ENCODE measurements around the gene PADI3. TPM values are rescaled to one million over a fixed set of nuclear protein-coding genes. Genes with fewer than 3 reads are reported as not detected.
"Not testable (repeated sequence)": the region's sequence is repeated elsewhere in the genome, so short reads cannot be mapped to it uniquely, and the experiment has no call there.

Gene PADI3
- total RNA-seq, 1 experiment from 2014 or later: 3.6 TPM

DNA sequence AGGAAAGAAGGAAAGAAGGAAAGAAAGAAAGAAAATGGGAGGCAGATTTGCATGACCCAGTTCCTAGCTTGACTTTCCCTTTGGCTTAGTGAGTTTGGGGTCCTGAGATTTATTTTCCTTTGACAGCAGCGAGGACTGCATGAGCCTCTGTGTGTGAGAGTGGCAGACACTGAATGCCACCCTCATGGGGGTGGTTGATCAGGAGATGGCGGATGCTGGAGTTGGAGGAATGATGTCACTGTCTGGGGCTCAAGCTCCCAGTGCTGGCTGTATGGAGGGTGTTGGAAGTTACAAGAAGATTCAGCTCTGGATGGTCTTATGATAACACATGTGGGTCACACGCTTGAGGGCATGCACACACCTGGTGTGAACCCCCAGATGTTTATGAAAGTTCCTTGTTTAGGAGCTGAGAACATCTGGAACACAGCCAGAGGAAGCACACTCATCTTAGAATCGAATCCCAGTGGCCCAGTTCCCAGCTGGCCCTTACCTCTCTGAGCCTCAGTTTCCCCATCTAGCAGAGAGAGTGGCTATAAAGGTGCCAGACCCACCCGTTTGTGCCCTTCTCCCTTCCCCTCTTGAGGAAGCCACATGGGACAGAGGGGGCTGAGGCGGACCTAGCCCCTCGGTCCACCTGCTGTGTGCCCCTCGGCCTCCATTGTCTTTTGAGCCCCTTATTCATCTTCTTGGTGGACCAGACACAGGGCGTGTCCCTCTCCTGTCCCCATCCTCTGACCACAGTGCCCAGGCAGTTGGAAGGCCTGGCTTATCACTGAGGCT is 64.8 kb downstream of the PADI3 start:
- no peak overlapping the region for H3K27ac ChIP-seq
- H3K4me3 ChIP-seq: no peak overlapping the region
- H3K27me3 ChIP-seq (replicated peaks): peaks cover 7% of the 10 kb centered on the region; the same call in 1 of the 2 replicates
- no peaks in the 10 kb centered on the region for H3K36me3 ChIP-seq
- no peak for DNase-seq (ENCODE audit: low read depth in 1 of 2, low spot score in 2 of 2)
- no peaks in the 10 kb centered on the region for H3K9me3 ChIP-seq (replicated peaks)
- no peaks in the 10 kb centered on the region for H3K4me1 ChIP-seq (replicated peaks)

GRCh38 chr1:17314491-17314971 is 65.6 kb downstream of the PADI3 start:
- H3K27ac ChIP-seq: no peak overlapping the region
- H3K9me3 ChIP-seq (replicated peaks): no peaks in the 10 kb centered on the region
- no peaks in the 10 kb centered on the region for H3K4me1 ChIP-seq (replicated peaks)
- no peak overlapping the region for H3K4me3 ChIP-seq
- H3K27me3 ChIP-seq (replicated peaks): peaks cover 3% of the 10 kb centered on the region; the same call in 1 of the 2 replicates
- no peak for DNase-seq (ENCODE audit: low read depth in 1 of 2, low spot score in 2 of 2)
- H3K36me3 ChIP-seq: no peaks in the 10 kb centered on the region

DNA sequence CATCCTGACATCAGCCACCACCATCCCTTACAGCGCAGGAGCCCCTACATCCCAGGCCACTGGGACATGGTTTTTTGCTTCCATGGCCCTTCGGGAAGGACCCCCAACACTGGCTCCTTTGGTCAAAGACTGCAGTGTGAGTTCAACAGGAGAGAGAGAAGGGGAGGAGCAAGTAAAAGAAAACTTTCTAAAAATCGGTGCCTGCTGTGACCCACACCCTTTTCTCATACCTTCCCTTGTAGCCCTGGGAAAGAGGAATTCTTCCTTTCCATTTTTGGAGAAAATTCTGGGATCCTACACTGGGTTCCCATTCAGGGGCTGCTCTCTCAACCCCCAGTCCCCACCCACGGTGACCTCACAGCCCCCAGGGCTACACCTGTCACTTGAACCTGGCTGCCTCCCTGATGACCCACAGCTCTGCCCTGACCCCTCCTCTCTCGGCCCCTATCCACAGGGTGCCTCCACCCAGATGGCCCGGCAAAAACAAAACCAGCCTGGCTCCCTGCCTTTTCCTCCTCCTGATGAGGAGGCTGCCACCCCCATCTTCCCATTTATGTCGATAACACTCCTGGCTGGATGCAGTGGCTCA is 66.7 kb downstream of the PADI3 start:
- no peak overlapping the region for H3K27ac ChIP-seq
- no peak overlapping the region for H3K4me3 ChIP-seq
- H3K4me1 ChIP-seq (replicated peaks): no peaks in the 10 kb centered on the region
- H3K27me3 ChIP-seq (replicated peaks): peaks cover 10% of the 10 kb centered on the region; the same call in 1 of the 2 replicates
- H3K36me3 ChIP-seq: no peaks in the 10 kb centered on the region
- peaks cover 6% of the 10 kb centered on the region; the same call in 1 of the 2 replicates for H3K9me3 ChIP-seq (replicated peaks)
- no peak for DNase-seq (ENCODE audit: low read depth in 1 of 2, low spot score in 2 of 2)

DNA sequence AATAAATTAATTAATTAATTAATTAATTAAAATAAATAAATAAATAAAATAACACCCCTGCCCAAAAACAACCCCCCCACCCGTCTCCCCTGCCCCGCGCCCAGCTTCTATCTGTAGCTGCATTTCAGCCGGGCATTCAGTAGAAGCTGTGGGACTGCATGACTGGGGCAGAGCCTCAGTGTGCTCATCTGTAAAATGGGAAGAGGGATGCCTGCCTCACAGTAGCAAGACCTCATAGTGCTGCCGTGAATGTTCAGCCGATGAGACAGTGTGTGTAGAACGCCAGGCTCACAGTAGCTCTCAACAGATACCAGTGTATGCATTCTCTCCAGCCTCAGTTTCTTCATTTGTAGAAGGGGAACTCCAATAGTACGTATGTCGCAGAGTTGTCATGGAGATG is 67.8 kb downstream of the PADI3 start:
- no peak for DNase-seq (ENCODE audit: low read depth in 1 of 2, low spot score in 2 of 2)
- Histone ChIP-seq H3K4me3 (no peak overlapping the region), H3K27ac (no peak overlapping the region), H3K4me1 (replicated peaks) (no peaks in the 10 kb centered on the region), H3K27me3 (replicated peaks) (peaks cover 10% of the 10 kb centered on the region; the same call in 1 of the 2 replicates), H3K9me3 (replicated peaks) (peaks cover 6% of the 10 kb centered on the region; the same call in 1 of the 2 replicates), H3K36me3 (no peaks in the 10 kb centered on the region)

GRCh38 chr1:17318262-17318661 is 69.4 kb downstream of the PADI3 start:
- DNase-seq (ENCODE audit: low read depth in 1 of 2, low spot score in 2 of 2): no peak
- Histone ChIP-seq H3K4me3 (no peak overlapping the region), H3K4me1 (replicated peaks) (no peaks in the 10 kb centered on the region), H3K27ac (no peak overlapping the region), H3K9me3 (replicated peaks) (peaks cover 6% of the 10 kb centered on the region; the same call in 1 of the 2 replicates), H3K27me3 (replicated peaks) (peaks cover 15% of the 10 kb centered on the region; the same call in 1 of the 2 replicates), H3K36me3 (no peaks in the 10 kb centered on the region)

DNA sequence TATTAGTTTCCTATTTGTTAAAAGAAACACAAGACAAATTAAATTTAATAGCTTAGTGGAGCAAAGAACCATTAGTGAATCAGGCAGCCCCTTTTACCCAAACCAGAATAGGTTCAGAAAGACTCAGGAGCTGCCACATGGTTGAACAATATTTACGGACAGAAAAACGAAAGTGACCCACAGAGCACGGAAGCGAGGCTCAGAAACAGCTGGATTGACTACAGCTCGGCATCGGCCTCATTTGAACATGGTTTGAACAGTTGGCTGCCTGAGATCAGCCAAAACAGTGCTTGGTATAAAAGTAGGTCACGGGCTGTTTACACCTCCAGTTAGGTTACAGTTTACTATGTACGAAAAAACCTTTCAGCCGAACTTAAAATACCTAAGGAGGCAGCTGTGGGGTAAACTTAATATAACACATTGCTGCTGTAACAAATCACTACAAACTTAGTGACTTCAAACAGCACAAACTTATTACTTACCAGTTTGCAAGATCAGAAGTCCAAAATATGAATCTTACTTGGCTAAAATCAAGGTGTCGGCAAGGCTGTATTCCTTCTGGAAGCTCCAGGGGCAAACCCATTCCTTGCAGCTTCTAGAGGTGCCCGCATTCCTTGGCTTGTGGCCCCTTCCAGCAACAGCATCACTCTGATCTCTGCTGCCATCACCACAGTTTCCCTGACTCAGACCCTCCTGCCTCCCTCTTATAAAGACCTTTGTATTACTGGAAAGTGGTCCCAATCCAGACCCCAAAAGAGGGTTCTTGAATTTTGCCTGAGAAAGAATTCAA is 70.9 kb downstream of the PADI3 start:
- Histone ChIP-seq H3K27me3 (replicated peaks) (peaks cover 15% of the 10 kb centered on the region), H3K9me3 (replicated peaks) (peaks cover 6% of the 10 kb centered on the region; the same call in 1 of the 2 replicates), H3K27ac (no peak overlapping the region), H3K4me1 (replicated peaks) (no peaks in the 10 kb centered on the region), H3K4me3 (no peak overlapping the region), H3K36me3 (no peaks in the 10 kb centered on the region)
- no peak for DNase-seq (ENCODE audit: low read depth in 1 of 2, low spot score in 2 of 2)

- not testable (repeated sequence) for H3K27ac ChIP-seq; DNase-seq (ENCODE audit: low read depth in 1 of 2, low spot score in 2 of 2); H3K9me3 ChIP-seq (replicated peaks); H3K36me3 ChIP-seq; H3K4me3 ChIP-seq; H3K4me1 ChIP-seq (replicated peaks)
- peaks cover 27% of the 10 kb centered on the region for H3K27me3 ChIP-seq (replicated peaks)
Measured at GRCh38 chr1:17321857-17322390, 73.0 kb downstream of the PADI3 start.

- no peaks in the 10 kb centered on the region; the same call in 1 of the 2 replicates for H3K9me3 ChIP-seq (replicated peaks)
- no peaks in the 10 kb centered on the region for H3K36me3 ChIP-seq
- peaks cover 22% of the 10 kb centered on the region for H3K27me3 ChIP-seq (replicated peaks)
- no peak overlapping the region for H3K27ac ChIP-seq
- no peaks in the 10 kb centered on the region for H3K4me1 ChIP-seq (replicated peaks)
- DNase-seq (ENCODE audit: low read depth in 1 of 2, low spot score in 2 of 2): no peak
- no peak overlapping the region for H3K4me3 ChIP-seq
Measured at GRCh38 chr1:17328855-17329254, 80.0 kb downstream of the PADI3 start.

DNA sequence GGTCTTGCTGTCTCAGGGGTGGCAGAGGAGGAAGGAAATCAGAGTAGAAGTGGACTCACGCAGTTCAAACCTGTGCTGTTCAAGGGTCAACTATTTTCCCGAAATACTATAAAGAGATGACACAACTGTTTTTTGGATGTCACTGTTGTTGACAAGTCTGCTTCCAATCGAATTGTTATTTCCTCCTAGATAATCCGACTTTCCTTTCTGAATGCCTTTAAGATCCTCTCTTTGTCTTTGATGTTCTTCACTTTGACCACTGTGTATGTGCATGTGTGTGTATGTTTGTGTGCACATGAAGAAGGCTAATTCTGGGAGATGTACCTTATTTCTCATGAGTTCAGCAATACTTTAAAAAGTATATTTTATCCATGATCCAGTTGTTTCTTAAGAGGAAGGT is 80.7 kb downstream of the PADI3 start:
- H3K36me3 ChIP-seq: no peaks in the 10 kb centered on the region
- H3K4me1 ChIP-seq (replicated peaks): no peaks in the 10 kb centered on the region
- peaks cover 20% of the 10 kb centered on the region for H3K27me3 ChIP-seq (replicated peaks)
- no peak overlapping the region for H3K4me3 ChIP-seq
- no peaks in the 10 kb centered on the region; the same call in 1 of the 2 replicates for H3K9me3 ChIP-seq (replicated peaks)
- no peak overlapping the region for H3K27ac ChIP-seq
- no peak for DNase-seq (ENCODE audit: low read depth in 1 of 2, low spot score in 2 of 2)

DNA sequence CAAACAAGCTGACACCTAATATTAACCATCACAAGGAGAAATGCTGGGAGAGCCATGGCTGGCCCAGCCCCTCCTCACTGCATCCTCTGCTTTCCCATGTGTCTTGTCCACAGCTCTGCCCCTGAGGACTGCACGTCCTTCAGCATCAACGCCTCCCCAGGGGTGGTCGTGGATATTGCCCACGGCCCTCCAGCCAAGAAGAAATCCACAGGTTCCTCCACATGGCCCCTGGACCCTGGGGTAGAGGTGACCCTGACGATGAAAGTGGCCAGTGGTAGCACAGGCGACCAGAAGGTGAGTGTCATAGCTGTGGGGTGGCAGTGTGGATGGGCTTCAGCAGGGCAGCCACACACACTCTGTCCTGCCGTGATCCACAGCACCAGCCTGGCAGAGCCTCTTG is 82.0 kb downstream of the PADI3 start:
- no peak overlapping the region for H3K27ac ChIP-seq
- peaks cover 11% of the 10 kb centered on the region; the same call in 1 of the 2 replicates for H3K27me3 ChIP-seq (replicated peaks)
- DNase-seq (ENCODE audit: low read depth in 1 of 2, low spot score in 2 of 2): no peak
- H3K4me3 ChIP-seq: no peak overlapping the region
- H3K9me3 ChIP-seq (replicated peaks): no peaks in the 10 kb centered on the region; the same call in 1 of the 2 replicates
- no peaks in the 10 kb centered on the region for H3K36me3 ChIP-seq
- H3K4me1 ChIP-seq (replicated peaks): no peaks in the 10 kb centered on the region

GRCh38 chr1:17333081-17333480 is 84.2 kb downstream of the PADI3 start:
- Histone ChIP-seq H3K4me3 (no peak overlapping the region), H3K4me1 (replicated peaks) (no peaks in the 10 kb centered on the region), H3K36me3 (no peaks in the 10 kb centered on the region), H3K27me3 (replicated peaks) (0 out of 2 replicates have a peak, but pooled peaks cover 7% of the 10 kb centered on the region), H3K9me3 (replicated peaks) (no peaks in the 10 kb centered on the region; the same call in 1 of the 2 replicates), H3K27ac (no peak overlapping the region)
- no peak for DNase-seq (ENCODE audit: low read depth in 1 of 2, low spot score in 2 of 2)

Data from SJSA1 (cell line).